Mesodermal cell (in vitro differentiated cells): ENCODE measurements around the gene PDLIM1.
A peak's percentile ranks its signal among the peaks of the same experiment; 100 is the strongest.

Source experiments
- H3K27ac ChIP-seq: 2 replicates; pipeline ENCODE4 v1.7.0; 2013; ENCODE audit warnings: mild to moderate bottlenecking, low read depth, low read length, moderate library complexity; ENCODE audit not compliant: severe bottlenecking
- H3K36me3 ChIP-seq: 2 replicates; pipeline ENCODE4 v1.7.1; 2013; ENCODE audit warnings: mild to moderate bottlenecking, low read length, moderate library complexity; ENCODE audit not compliant: control insufficient read depth, insufficient read depth
- H3K4me1 ChIP-seq: one replicate; pipeline ENCODE4 v1.7.1; 2013; ENCODE audit warnings: mild to moderate bottlenecking, low read length; ENCODE audit not compliant: insufficient read depth, control insufficient read depth, poor library complexity, severe bottlenecking
- H3K4me3 ChIP-seq: 2 replicates; pipeline ENCODE4 v1.7.0; 2013; ENCODE audit warnings: low read length, control low read depth, mild to moderate bottlenecking; ENCODE audit not compliant: insufficient read depth, poor library complexity, severe bottlenecking; ENCODE audit errors: extremely low read depth
- H3K9me3 ChIP-seq: 2 replicates; pipeline ENCODE4 v1.7.1; 2013; ENCODE audit warnings: mild to moderate bottlenecking, low read length, moderate library complexity; ENCODE audit not compliant: control insufficient read depth
- WGBS, 2 experiments: methylation state at CpG; one replicate each; pipeline ENCODE4 v1.1.5; 2013; ENCODE audit warnings: missing lambda C conversion rate in 2 of 2; ENCODE audit not compliant: insufficient coverage in 2 of 2; 5-methylcytosine and 5-hydroxymethylcytosine counted together

Gene PDLIM1

GRCh38 chr10:95330966-95331453 is 40.2 kb upstream of the PDLIM1 start:
- H3K27ac ChIP-seq = no peak overlapping the region
- no peaks in the 10 kb centered on the region for H3K9me3 ChIP-seq
- H3K4me3 ChIP-seq = no peak overlapping the region
- H3K36me3 ChIP-seq = no peaks in the 10 kb centered on the region
- H3K4me1 ChIP-seq = peaks cover 24% of the 10 kb centered on the region
- WGBS, 2 experiments = 86 to 100% methylated on average over 1 of the region's 1 CpG

DNA sequence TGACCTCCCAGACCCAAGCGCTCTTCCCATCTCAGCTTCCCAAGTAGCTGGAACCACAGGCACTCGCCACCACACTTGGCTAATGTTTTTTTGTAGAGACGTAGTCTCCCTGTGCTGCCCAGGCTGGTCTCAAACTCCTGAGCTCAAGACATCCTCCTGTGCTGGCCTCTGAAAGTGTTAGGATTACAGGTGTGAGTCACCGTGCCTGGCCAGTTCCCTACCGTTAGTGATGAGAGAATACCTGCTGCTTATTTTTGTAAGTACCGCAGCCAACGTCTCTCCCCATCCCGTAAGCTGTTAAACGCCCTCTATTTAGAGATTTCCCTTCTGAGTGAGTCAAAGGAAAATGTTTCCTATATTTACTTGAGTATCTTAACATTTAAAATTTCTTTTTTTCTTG is 38.5 kb upstream of the PDLIM1 start:
- 73 to 90% methylated on average over 4 to 5 of the region's 9 CpGs for WGBS, 2 experiments
- Histone ChIP-seq H3K9me3 (no peaks in the 10 kb centered on the region), H3K4me3 (no peak overlapping the region), H3K27ac (no peak overlapping the region), H3K36me3 (no peaks in the 10 kb centered on the region), H3K4me1 (peaks cover 16% of the 10 kb centered on the region)

DNA sequence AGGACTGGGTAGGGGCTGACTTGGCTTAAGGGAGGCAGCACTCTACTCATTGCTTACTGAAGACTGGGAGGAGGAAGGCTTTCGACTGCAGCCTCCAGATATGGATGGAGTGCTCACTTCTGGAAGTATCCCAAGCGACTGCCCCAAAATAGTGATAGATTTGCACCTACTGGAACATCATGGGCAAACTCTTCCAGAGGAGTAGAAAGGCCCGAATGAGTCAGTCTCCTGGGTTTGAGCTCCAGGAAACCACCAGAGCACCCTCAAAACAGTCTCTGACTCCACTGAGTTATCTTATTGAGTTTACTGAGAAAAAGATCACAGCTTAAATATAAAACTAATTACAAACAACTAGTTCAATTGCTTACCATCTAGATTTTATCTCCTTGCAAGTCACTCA is 37.2 kb upstream of the PDLIM1 start:
- Histone ChIP-seq H3K9me3 (no peaks in the 10 kb centered on the region), H3K4me3 (no peak overlapping the region), H3K27ac (no peak overlapping the region), H3K4me1 (peaks cover 13% of the 10 kb centered on the region), H3K36me3 (no peaks in the 10 kb centered on the region)
- 75 to 100% methylated on average over 1 to 3 of the region's 3 CpGs for WGBS, 2 experiments

DNA sequence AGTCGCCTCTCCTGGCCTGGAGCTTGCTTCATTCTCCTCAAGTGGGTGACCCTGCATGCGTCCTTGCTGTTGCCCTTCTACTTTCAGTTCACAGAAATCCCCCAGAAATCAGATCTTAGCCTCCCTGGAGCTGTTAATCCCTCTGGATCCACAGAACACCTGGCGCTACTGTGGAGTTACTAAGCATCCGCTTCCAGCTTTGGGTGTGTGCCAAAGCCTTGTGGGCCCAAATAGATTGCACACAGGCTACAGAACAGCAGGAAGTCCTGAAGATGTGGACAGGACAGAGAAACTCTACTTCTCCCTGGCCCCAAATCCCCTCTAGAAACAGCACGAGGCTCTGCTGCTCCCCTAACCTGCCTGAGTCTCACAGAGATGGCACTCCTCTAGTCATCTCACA is 36.6 kb upstream of the PDLIM1 start:
- no peak overlapping the region for H3K4me3 ChIP-seq
- 98% methylated on average over 5 of the region's 5 CpGs for WGBS, 2 experiments

GRCh38 chr10:95326396-95326795 is 35.6 kb upstream of the PDLIM1 start:
- Histone ChIP-seq H3K4me1 (peaks cover 9% of the 10 kb centered on the region), H3K36me3 (no peaks in the 10 kb centered on the region), H3K4me3 (no peak overlapping the region), H3K27ac (no peak overlapping the region), H3K9me3 (no peaks in the 10 kb centered on the region)
- WGBS, 2 experiments = 100% methylated on average over 1 of the region's 2 CpGs; no CpG with 5 or more reads in 1 of the 2 experiments

More for the DNA sequence above, 36.6 kb upstream of the PDLIM1 start:
- H3K4me1 ChIP-seq = peaks cover 13% of the 10 kb centered on the region
- no peak overlapping the region for H3K27ac ChIP-seq
- no peaks in the 10 kb centered on the region for H3K36me3 ChIP-seq
- H3K9me3 ChIP-seq = no peaks in the 10 kb centered on the region

- Histone ChIP-seq H3K4me1 (peaks cover 4% of the 10 kb centered on the region), H3K36me3 (no peaks in the 10 kb centered on the region), H3K27ac (no peak overlapping the region), H3K9me3 (no peaks in the 10 kb centered on the region), H3K4me3 (no peak overlapping the region)
- 90% methylated on average over 2 of the region's 2 CpGs; no CpG with 5 or more reads in 1 of the 2 experiments for WGBS, 2 experiments
These were observed 35.1 kb upstream of the PDLIM1 start for GRCh38 chr10:95325863-95326262.

DNA sequence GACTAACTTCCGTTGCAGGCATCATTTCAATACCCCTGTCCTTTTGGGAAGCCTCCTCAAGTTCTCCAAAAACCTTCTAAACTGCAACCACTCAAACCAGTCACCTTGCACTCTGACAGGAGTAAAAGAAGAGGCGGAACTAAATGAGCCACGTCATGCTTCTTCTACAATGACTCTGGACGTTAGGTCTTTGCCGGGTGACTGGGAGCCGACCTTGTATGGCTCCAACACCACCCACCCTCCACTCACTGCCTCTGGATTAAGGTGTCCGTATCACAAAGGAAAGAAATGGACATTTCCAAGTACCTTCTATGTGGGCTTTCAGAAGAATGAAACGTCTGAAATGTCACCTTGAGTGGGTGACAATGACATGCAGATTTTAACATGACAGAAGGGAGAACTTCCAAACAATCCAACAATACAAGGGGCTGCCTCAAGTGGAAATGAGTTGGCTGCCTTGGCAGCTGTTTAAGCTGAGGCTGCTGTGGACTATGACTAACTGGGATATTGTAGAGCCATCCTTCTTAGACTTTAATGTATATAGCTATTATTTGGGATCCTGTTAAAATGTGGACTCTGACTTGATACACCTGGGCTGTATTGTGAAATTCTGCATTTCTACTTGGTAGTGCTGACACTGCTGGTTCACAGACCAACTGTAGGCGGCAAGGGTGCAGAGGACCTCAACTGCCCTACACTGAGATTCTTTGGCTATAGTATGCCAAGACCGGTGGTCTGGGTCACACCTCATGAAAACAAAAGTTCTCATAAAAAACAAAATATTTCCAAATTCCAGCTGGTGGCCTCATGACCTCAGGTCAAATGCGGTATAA is 33.8 kb upstream of the PDLIM1 start:
- WGBS, 2 experiments = 88 to 89% methylated on average over 8 of the region's 11 CpGs
- no peaks in the 10 kb centered on the region for H3K4me1 ChIP-seq
- H3K36me3 ChIP-seq = no peaks in the 10 kb centered on the region
- no peak overlapping the region for H3K27ac ChIP-seq
- no peaks in the 10 kb centered on the region for H3K9me3 ChIP-seq
- H3K4me3 ChIP-seq = no peak overlapping the region

- Histone ChIP-seq H3K9me3 (no peaks in the 10 kb centered on the region), H3K4me3 (no peak overlapping the region), H3K27ac (no peak overlapping the region), H3K4me1 (peaks cover 7% of the 10 kb centered on the region), H3K36me3 (no peaks in the 10 kb centered on the region)
- 92 to 96% methylated on average over 6 to 10 of the region's 10 CpGs for WGBS, 2 experiments
These were observed 30.9 kb upstream of the PDLIM1 start for GRCh38 chr10:95321554-95322301.

DNA sequence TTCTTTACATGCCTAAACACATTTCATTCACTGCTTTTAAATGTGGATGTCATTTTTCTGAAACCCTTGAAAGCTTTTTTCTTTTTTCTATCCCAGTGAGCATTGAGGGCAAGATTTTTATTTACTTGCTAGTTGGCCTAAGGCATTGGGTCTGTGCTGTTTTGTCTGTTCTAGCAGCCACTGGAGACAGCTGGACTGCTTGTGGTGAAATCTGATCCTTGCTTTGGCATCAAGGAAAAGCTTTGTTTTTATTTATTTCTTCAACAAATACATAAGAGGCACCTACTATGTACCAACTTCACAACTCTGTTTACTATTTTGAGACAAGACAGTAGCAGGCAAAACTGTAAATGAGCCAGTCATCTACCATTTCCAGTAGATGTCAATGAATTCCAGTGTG is 28.4 kb upstream of the PDLIM1 start:
- Histone ChIP-seq H3K4me1 (peaks cover 10% of the 10 kb centered on the region), H3K9me3 (no peaks in the 10 kb centered on the region), H3K36me3 (no peaks in the 10 kb centered on the region), H3K4me3 (no peak overlapping the region), H3K27ac (peak overlapping the region; percentile 47)

DNA sequence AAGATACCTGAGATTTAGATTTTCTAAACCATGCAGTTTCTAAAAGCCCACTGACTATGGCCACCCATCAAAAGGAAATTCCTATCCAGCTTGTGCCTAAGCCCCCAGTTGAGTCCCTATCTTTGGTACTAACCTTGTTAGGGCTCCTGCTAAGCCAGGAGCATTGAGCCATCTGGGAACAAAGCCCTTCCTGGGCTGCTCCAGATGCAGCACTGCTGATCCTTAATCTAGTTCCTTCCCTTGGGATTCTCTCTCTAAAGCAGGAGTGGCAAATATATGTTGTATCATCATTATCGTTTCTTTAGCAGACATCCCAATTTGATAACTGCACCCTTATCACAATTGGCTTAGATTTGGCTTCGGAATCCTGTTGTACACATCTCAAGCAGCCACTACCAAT is 24.7 kb upstream of the PDLIM1 start:
- no peaks in the 10 kb centered on the region for H3K9me3 ChIP-seq
- no peak overlapping the region for H3K27ac ChIP-seq
- no CpG with 5 or more reads among the region's 2 CpGs for WGBS, 2 experiments
- H3K4me1 ChIP-seq = peaks cover 30% of the 10 kb centered on the region
- no peak overlapping the region for H3K4me3 ChIP-seq
- no peaks in the 10 kb centered on the region for H3K36me3 ChIP-seq
